ENCODE data around the gene PDLIM4. TPM values are rescaled to one million over a fixed set of nuclear protein-coding genes. Genes with fewer than 3 reads are reported as not detected.

PDLIM4 gene
- total RNA-seq, 2 donors from 2014 or later: 35.9 to 50.2 TPM

- Histone ChIP-seq H3K27ac (no peak overlapping the region), H3K4me3 (no peak overlapping the region), H3K36me3 (peaks cover 0 to 3% of the 10 kb centered on the region in 2 donors), H3K4me1 (replicated peaks) (no peaks in the 10 kb centered on the region), H3K9me3 (no peaks in the 10 kb centered on the region), H3K27me3 (replicated peaks; ENCODE audit: insufficient read depth) (no peaks in the 10 kb centered on the region)
- no peak for DNase-seq (ENCODE audit: low spot score)
- intact Hi-C loops (cut with DNase I): no loop called here
- TF ChIP-seq POLR2A (IDR thresholded peaks at IDR 0.05) (no peak), POLR2AphosphoS5 (IDR thresholded peaks at IDR 0.05) (no peak)
- TF ChIP-seq, protein P1, sequence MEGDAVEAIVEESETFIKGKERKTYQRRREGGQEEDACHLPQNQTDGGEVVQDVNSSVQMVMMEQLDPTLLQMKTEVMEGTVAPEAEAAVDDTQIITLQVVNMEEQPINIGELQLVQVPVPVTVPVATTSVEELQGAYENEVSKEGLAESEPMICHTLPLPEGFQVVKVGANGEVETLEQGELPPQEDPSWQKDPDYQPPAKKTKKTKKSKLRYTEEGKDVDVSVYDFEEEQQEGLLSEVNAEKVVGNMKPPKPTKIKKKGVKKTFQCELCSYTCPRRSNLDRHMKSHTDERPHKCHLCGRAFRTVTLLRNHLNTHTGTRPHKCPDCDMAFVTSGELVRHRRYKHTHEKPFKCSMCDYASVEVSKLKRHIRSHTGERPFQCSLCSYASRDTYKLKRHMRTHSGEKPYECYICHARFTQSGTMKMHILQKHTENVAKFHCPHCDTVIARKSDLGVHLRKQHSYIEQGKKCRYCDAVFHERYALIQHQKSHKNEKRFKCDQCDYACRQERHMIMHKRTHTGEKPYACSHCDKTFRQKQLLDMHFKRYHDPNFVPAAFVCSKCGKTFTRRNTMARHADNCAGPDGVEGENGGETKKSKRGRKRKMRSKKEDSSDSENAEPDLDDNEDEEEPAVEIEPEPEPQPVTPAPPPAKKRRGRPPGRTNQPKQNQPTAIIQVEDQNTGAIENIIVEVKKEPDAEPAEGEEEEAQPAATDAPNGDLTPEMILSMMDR (IDR thresholded peaks at IDR 0.05): no peak
- 96% methylated on average over 1 of the region's 1 CpG for WGBS
These were observed 46.6 kb upstream of the PDLIM4 start for GRCh38 chr5:132210944-132211343.

GRCh38 chr5:132211787-132212186, 45.7 kb upstream of the PDLIM4 start:
- Histone ChIP-seq H3K9me3 (no peaks in the 10 kb centered on the region), H3K4me3 (no peak overlapping the region), H3K27ac (no peak overlapping the region), H3K36me3 (peaks cover 0 to 3% of the 10 kb centered on the region in 2 donors), H3K27me3 (replicated peaks; ENCODE audit: insufficient read depth) (no peaks in the 10 kb centered on the region), H3K4me1 (replicated peaks) (no peaks in the 10 kb centered on the region)
- TF ChIP-seq POLR2A (IDR thresholded peaks at IDR 0.05) (no peak), POLR2AphosphoS5 (IDR thresholded peaks at IDR 0.05) (no peak)
- TF ChIP-seq, protein P1 (IDR thresholded peaks at IDR 0.05): no peak
- intact Hi-C loops (cut with DNase I): no loop called here
- DNase-seq (ENCODE audit: low spot score): no peak
- WGBS: 61% methylated on average over 1 of the region's 1 CpG

DNA sequence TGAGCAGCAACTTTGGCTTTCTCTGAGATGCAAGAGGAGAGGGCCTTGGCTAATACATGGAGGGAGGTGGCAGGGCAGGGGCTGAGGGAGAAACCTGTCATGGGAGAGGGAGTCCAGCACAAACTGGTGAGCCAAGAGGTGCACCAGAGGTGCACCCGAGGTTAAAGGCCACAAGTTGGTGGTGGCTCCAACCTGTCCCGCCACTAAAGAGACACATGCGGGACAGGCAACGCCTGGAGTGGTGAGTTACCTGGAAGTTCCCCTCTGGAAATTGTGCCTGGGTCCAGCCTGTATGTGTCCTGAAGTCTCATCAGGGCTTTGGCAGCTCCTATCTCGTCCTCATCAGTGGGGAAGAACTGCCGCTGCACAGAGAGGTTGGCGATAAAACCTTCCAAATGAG, 43.8 kb upstream of the PDLIM4 start:
- H3K9me3 ChIP-seq: no peaks in the 10 kb centered on the region
- H3K36me3 ChIP-seq: peaks cover 0 to 3% of the 10 kb centered on the region in 2 donors
- H3K27ac ChIP-seq: no peak overlapping the region
- intact Hi-C loops (cut with DNase I): no loop called here
- TF ChIP-seq POLR2AphosphoS5 (IDR thresholded peaks at IDR 0.05): no peak
- H3K4me3 ChIP-seq: no peak overlapping the region
- WGBS: 94% methylated on average over 7 of the region's 7 CpGs
- no peak for DNase-seq (ENCODE audit: low spot score)
- peaks cover 2% of the 10 kb centered on the region for H3K4me1 ChIP-seq (replicated peaks)
- no peaks in the 10 kb centered on the region for H3K27me3 ChIP-seq (replicated peaks; ENCODE audit: insufficient read depth)

GRCh38 chr5:132214491-132214890, 43.0 kb upstream of the PDLIM4 start:
- no peaks in the 10 kb centered on the region for H3K27me3 ChIP-seq (replicated peaks; ENCODE audit: insufficient read depth)
- no peak for DNase-seq (ENCODE audit: low spot score)
- no peak for TF ChIP-seq POLR2A (IDR thresholded peaks at IDR 0.05)
- no peak for TF ChIP-seq POLR2AphosphoS5 (IDR thresholded peaks at IDR 0.05)
- TF ChIP-seq, protein P1 (IDR thresholded peaks at IDR 0.05): no peak
- intact Hi-C loops (cut with DNase I): no loop called here
- no peak overlapping the region for H3K4me3 ChIP-seq
- H3K4me1 ChIP-seq (replicated peaks): peaks cover 4% of the 10 kb centered on the region
- peak overlapping the region; percentile 28 to 57 for H3K27ac ChIP-seq
- peaks cover 0 to 3% of the 10 kb centered on the region in 2 donors for H3K36me3 ChIP-seq
- no peaks in the 10 kb centered on the region for H3K9me3 ChIP-seq
- WGBS: 98% methylated on average over 4 of the region's 4 CpGs

DNA sequence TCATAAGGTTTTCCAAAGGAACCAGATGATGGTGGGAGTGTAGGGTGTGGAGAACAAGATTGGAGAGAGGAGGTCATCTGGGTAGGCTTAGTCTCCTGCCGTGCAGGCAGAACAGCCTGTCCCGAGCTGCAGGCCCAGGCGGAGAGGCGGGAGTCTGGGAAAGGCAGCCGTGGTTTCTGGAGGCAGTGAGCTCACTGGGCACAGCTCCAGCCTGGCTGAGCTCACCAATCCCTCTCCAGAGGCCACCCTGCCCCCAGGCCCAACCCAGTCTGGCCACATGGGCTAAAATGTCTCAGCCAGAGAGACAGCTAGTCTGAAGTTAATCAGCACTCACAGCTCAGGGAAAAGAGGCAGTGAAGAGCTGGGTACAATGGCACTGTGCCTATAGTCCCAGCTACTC, 42.2 kb upstream of the PDLIM4 start:
- intact Hi-C loops (cut with DNase I): loop anchor here (5.0 kb wide), 1 partner anchor 42 kb away; the partner anchor contains the start of gene PDLIM4
- peak; percentile 17 for TF ChIP-seq POLR2A (IDR thresholded peaks at IDR 0.05)
- TF ChIP-seq, protein P1 (IDR thresholded peaks at IDR 0.05): no peak
- peak; percentile 66 for TF ChIP-seq POLR2AphosphoS5 (IDR thresholded peaks at IDR 0.05)
- Histone ChIP-seq H3K4me1 (replicated peaks) (peaks cover 4% of the 10 kb centered on the region), H3K4me3 (no peak overlapping the region), H3K9me3 (no peaks in the 10 kb centered on the region), H3K27ac (peak overlapping the region; percentile 28 to 57), H3K36me3 (peaks cover 0 to 3% of the 10 kb centered on the region in 2 donors), H3K27me3 (replicated peaks; ENCODE audit: insufficient read depth) (no peaks in the 10 kb centered on the region)
- peak; percentile 78 for DNase-seq (ENCODE audit: low spot score)
- 7% methylated on average over 5 of the region's 5 CpGs for WGBS

All from prostate gland (tissue), 2 donors.